ENCODE data around the gene SMCO4. TPM values are rescaled to one million over a fixed set of nuclear protein-coding genes. Genes with fewer than 3 reads are reported as not detected.

The SMCO4 gene
- total RNA-seq, 3 donors from 2014 or later (not counting 1 experiment from before 2014, with no cell fraction given), result 2.7 to 4.6 (median 3.6) TPM

GRCh38 chr11:93501856-93502255, 41.3 kb downstream of the SMCO4 start:
- no peaks in the 10 kb centered on the region for H3K36me3 Mint-ChIP-seq
- H3K4me3 ChIP-seq (ENCODE audit: low read length), result no peak overlapping the region
- H3K36me3 ChIP-seq (ENCODE audit: control insufficient read depth, insufficient read depth, low read length), result no peaks in the 10 kb centered on the region
- no peak overlapping the region for H3K27ac Mint-ChIP-seq
- H3K4me3 Mint-ChIP-seq, result no peak overlapping the region
- H3K4me1 Mint-ChIP-seq, result peaks cover 13 to 16% of the 10 kb centered on the region in 2 donors
- ATAC-seq (no peak), DNase-seq (no peak)
- H3K9me3 ChIP-seq (ENCODE audit: control insufficient read depth, insufficient read depth, low read length), result no peaks in the 10 kb centered on the region
- H3K27me3 ChIP-seq (ENCODE audit: control insufficient read depth, insufficient read depth, low read length), result no peaks in the 10 kb centered on the region
- H3K27me3 Mint-ChIP-seq (ENCODE audit: low read depth in 2 of 2), result no peaks in the 10 kb centered on the region
- H3K9me3 Mint-ChIP-seq, result no peaks in the 10 kb centered on the region
- H3K27ac ChIP-seq (ENCODE audit: low read length), result no peak overlapping the region
- WGBS (ENCODE audit: insufficient coverage), result 81% methylated on average over 2 of the region's 2 CpGs
- TF ChIP-seq, protein P1, sequence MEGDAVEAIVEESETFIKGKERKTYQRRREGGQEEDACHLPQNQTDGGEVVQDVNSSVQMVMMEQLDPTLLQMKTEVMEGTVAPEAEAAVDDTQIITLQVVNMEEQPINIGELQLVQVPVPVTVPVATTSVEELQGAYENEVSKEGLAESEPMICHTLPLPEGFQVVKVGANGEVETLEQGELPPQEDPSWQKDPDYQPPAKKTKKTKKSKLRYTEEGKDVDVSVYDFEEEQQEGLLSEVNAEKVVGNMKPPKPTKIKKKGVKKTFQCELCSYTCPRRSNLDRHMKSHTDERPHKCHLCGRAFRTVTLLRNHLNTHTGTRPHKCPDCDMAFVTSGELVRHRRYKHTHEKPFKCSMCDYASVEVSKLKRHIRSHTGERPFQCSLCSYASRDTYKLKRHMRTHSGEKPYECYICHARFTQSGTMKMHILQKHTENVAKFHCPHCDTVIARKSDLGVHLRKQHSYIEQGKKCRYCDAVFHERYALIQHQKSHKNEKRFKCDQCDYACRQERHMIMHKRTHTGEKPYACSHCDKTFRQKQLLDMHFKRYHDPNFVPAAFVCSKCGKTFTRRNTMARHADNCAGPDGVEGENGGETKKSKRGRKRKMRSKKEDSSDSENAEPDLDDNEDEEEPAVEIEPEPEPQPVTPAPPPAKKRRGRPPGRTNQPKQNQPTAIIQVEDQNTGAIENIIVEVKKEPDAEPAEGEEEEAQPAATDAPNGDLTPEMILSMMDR (IDR thresholded peaks at IDR 0.05), result no peak
- no peaks in the 10 kb centered on the region for H3K4me1 ChIP-seq (ENCODE audit: control insufficient read depth, insufficient read depth, low read length)
- intact Hi-C loops (cut with micrococcal nuclease), result no loop called here

GRCh38 chr11:93500759-93501158, 42.4 kb downstream of the SMCO4 start:
- Histone ChIP-seq H3K27me3 (ENCODE audit: control insufficient read depth, insufficient read depth, low read length) (no peaks in the 10 kb centered on the region), H3K27ac (ENCODE audit: low read length) (no peak overlapping the region), H3K9me3 (ENCODE audit: control insufficient read depth, insufficient read depth, low read length) (no peaks in the 10 kb centered on the region), H3K4me3 (ENCODE audit: low read length) (no peak overlapping the region), H3K36me3 (ENCODE audit: control insufficient read depth, insufficient read depth, low read length) (no peaks in the 10 kb centered on the region), H3K4me1 (ENCODE audit: control insufficient read depth, insufficient read depth, low read length) (no peaks in the 10 kb centered on the region)
- Mint-ChIP-seq H3K27me3 (ENCODE audit: low read depth in 2 of 2) (no peaks in the 10 kb centered on the region), H3K27ac (no peak overlapping the region), H3K9me3 (no peaks in the 10 kb centered on the region), H3K36me3 (no peaks in the 10 kb centered on the region), H3K4me3 (no peak overlapping the region), H3K4me1 (peaks cover 13 to 16% of the 10 kb centered on the region in 2 donors)
- ATAC-seq, result no peak
- DNase-seq, result no peak
- WGBS (ENCODE audit: insufficient coverage), result 89% methylated on average over 5 of the region's 5 CpGs
- intact Hi-C loops (cut with micrococcal nuclease), result no loop called here
- TF ChIP-seq, protein P1 (IDR thresholded peaks at IDR 0.05), result no peak

- H3K4me3 Mint-ChIP-seq, result no peak overlapping the region
- no peaks in the 10 kb centered on the region for H3K4me1 Mint-ChIP-seq
- Histone ChIP-seq H3K27me3 (ENCODE audit: control insufficient read depth, insufficient read depth, low read length) (no peaks in the 10 kb centered on the region), H3K9me3 (ENCODE audit: control insufficient read depth, insufficient read depth, low read length) (no peaks in the 10 kb centered on the region), H3K4me1 (ENCODE audit: control insufficient read depth, insufficient read depth, low read length) (no peaks in the 10 kb centered on the region), H3K36me3 (ENCODE audit: control insufficient read depth, insufficient read depth, low read length) (no peaks in the 10 kb centered on the region), H3K27ac (ENCODE audit: low read length) (no peak overlapping the region), H3K4me3 (ENCODE audit: low read length) (no peak overlapping the region)
- WGBS (ENCODE audit: insufficient coverage), result 86% methylated on average over 9 of the region's 9 CpGs
- no peaks in the 10 kb centered on the region for H3K27me3 Mint-ChIP-seq (ENCODE audit: low read depth in 2 of 2)
- DNase-seq (no peak), ATAC-seq (no peak)
- no peaks in the 10 kb centered on the region for H3K9me3 Mint-ChIP-seq
- intact Hi-C loops (cut with micrococcal nuclease), result no loop called here
- H3K27ac Mint-ChIP-seq, result no peak overlapping the region
- H3K36me3 Mint-ChIP-seq, result no peaks in the 10 kb centered on the region
- TF ChIP-seq, protein P1 (IDR thresholded peaks at IDR 0.05), result no peak
Observed at GRCh38 chr11:93498641-93499040, 44.5 kb downstream of the SMCO4 start.

- ATAC-seq (no peak), DNase-seq (no peak)
- H3K27me3 Mint-ChIP-seq (ENCODE audit: low read depth in 2 of 2), result no peaks in the 10 kb centered on the region
- 94% methylated on average over 4 of the region's 4 CpGs for WGBS (ENCODE audit: insufficient coverage)
- no peaks in the 10 kb centered on the region for H3K4me1 Mint-ChIP-seq
- no peaks in the 10 kb centered on the region for H3K9me3 Mint-ChIP-seq
- no peaks in the 10 kb centered on the region for H3K27me3 ChIP-seq (ENCODE audit: control insufficient read depth, insufficient read depth, low read length)
- TF ChIP-seq, protein P1 (IDR thresholded peaks at IDR 0.05), result no peak
- no peaks in the 10 kb centered on the region for H3K36me3 ChIP-seq (ENCODE audit: control insufficient read depth, insufficient read depth, low read length)
- no peak overlapping the region for H3K4me3 ChIP-seq (ENCODE audit: low read length)
- H3K36me3 Mint-ChIP-seq, result no peaks in the 10 kb centered on the region
- no peaks in the 10 kb centered on the region for H3K4me1 ChIP-seq (ENCODE audit: control insufficient read depth, insufficient read depth, low read length)
- no peak overlapping the region for H3K27ac ChIP-seq (ENCODE audit: low read length)
- no peaks in the 10 kb centered on the region for H3K9me3 ChIP-seq (ENCODE audit: control insufficient read depth, insufficient read depth, low read length)
- intact Hi-C loops (cut with micrococcal nuclease), result no loop called here
- H3K4me3 Mint-ChIP-seq, result no peak overlapping the region
- H3K27ac Mint-ChIP-seq, result no peak overlapping the region
Observed at GRCh38 chr11:93498161-93498560, 45.0 kb downstream of the SMCO4 start.
